A549 (cell line): ENCODE results near the gene TWIST2. TPM values are rescaled to one million over a fixed set of nuclear protein-coding genes. Genes with fewer than 3 reads are reported as not detected.

Experiments
- ATAC-seq, 2 experiments: fragments of 200-7000 bp in 1 of 2; fragments of >200 bp in 1 of 2; cut with Nextera tagmentation in 1 of 2; cut with Tn5 transposase in 1 of 2; 3 replicates each; pipeline versions ENCODE4 v1.8.0 to v1.9.1; 2018 to 2020; ENCODE audit warnings: mild to moderate bottlenecking in 1 of 2, moderate library complexity in 1 of 2
- CTCF ChIA-PET: fragments of 300-600 bp; sonication (Branson Sonifier 250); formaldehyde crosslinking; extraction: SDS; loops from one replicate; lab custom pipeline; 2021; ENCODE audit warnings: antibody characterized with exemption, inconsistent platforms; lab: Yijun Ruan, JAX
- POLR2A ChIA-PET: fragments of 350-600 bp; formaldehyde crosslinking; extraction: SDS; loops from one replicate; lab custom pipeline; 2021; ENCODE audit warnings: antibody characterized with exemption, inconsistent platforms; lab: Yijun Ruan, JAX
- DNase-seq, 2 experiments: peaks; one replicate each; pipeline versions ENCODE4 v3.0.0 to v3.0.0-alpha.2; 2011 to 2016; ENCODE audit warnings: low read depth in 1 of 2, low spot score in 1 of 2
- FAIRE-seq: peaks from 2 replicates; lab custom pipeline; 2011; peaks lifted over from hg19 to GRCh38; lab: Jason Lieb, UNC
- H3K27ac ChIP-seq, 2 experiments: fragments of >200 bp; sonication (Bioruptor Twin); formaldehyde crosslinking; 3 replicates each; pipeline ENCODE4 v1.5.1; 2016 to 2017
- H3K4me1 ChIP-seq: fragments of >200 bp; sonication (Bioruptor Twin); formaldehyde crosslinking; 3 replicates; pipeline ENCODE4 v1.6.1; 2016
- H3K4me2 ChIP-seq: fragments of >200 bp; sonication (Bioruptor Twin); formaldehyde crosslinking; 3 replicates; pipeline ENCODE4 v1.6.1; 2016
- H3K4me3 ChIP-seq: fragments of >200 bp; sonication (Bioruptor Twin); formaldehyde crosslinking; 3 replicates; pipeline ENCODE4 v1.5.1; 2016
- H3K9me3 ChIP-seq: fragments of >200 bp; sonication (Bioruptor Twin); formaldehyde crosslinking; 3 replicates; pipeline ENCODE4 v1.6.1; 2016
- CHD2 ChIP-seq: fragments of 150-350 bp; IDR thresholded peaks from 2 replicates; pipeline ENCODE4 v1.6.1; 2014; ENCODE audit warnings: low read length; ENCODE audit not compliant: partially characterized antibody
- CHD4 ChIP-seq: fragments of 200-600 bp; sonication (generic); IDR thresholded peaks from 2 replicates; pipeline ENCODE4 v1.6.1; 2016; ENCODE audit warnings: antibody characterized with exemption, mild to moderate bottlenecking, borderline replicate concordance
- EP300 ChIP-seq, 2 experiments: fragments of >200 bp; sonication (Bioruptor Twin); formaldehyde crosslinking; IDR thresholded peaks; 2 replicates in 1 of 2; 3 replicates in 1 of 2; pipeline ENCODE4 v1.6.1; 2016 to 2017
- ESRRA ChIP-seq: fragments of 150-350 bp; IDR thresholded peaks from 2 replicates; pipeline ENCODE4 v1.6.1; 2014; ENCODE audit warnings: mild to moderate bottlenecking, low read length, borderline replicate concordance
- FOSB ChIP-seq: fragments of 250-450 bp; sonication (Bioruptor Pico); IDR thresholded peaks from 2 replicates; pipeline ENCODE4 v1.5.0; 2020; ENCODE audit warnings: mild to moderate bottlenecking, moderate library complexity
- FOXS1 ChIP-seq: fragments of 250-450 bp; sonication (Bioruptor Pico); IDR thresholded peaks from 2 replicates; pipeline ENCODE4 v1.5.0; 2020; ENCODE audit warnings: mild to moderate bottlenecking, moderate library complexity
- HEYL ChIP-seq: fragments of 250-450 bp; sonication (Bioruptor Pico); IDR thresholded peaks from 2 replicates; pipeline ENCODE4 v1.8.0; 2021; ENCODE audit warnings: mild to moderate bottlenecking, moderate library complexity
- HMGXB4 ChIP-seq: fragments of 250-450 bp; sonication (Bioruptor Pico); IDR thresholded peaks from 2 replicates; pipeline ENCODE4 v1.5.0; 2021; ENCODE audit warnings: mild to moderate bottlenecking, moderate library complexity, borderline replicate concordance
- KDM5A ChIP-seq: fragments of 200-600 bp; sonication (generic); IDR thresholded peaks from 2 replicates; pipeline ENCODE4 v1.6.1; 2016; ENCODE audit warnings: antibody characterized with exemption, mild to moderate bottlenecking
- MAFK ChIP-seq: fragments of 450-650 bp; IDR thresholded peaks from 2 replicates; pipeline ENCODE4 v1.6.1; 2014; ENCODE audit not compliant: partially characterized antibody
- NFE2L2 ChIP-seq: fragments of 150-350 bp; conservative IDR thresholded peaks from 2 replicates; pipeline ENCODE4 v1.6.1; 2014; ENCODE audit warnings: low read length
- NPAS2 ChIP-seq: fragments of 250-450 bp; sonication (Bioruptor Pico); IDR thresholded peaks from 2 replicates; pipeline ENCODE4 v1.8.0; 2022; ENCODE audit warnings: mild to moderate bottlenecking, moderate library complexity, borderline replicate concordance
- NR3C1 ChIP-seq: fragments of >200 bp; sonication (Bioruptor Twin); formaldehyde crosslinking; IDR thresholded peaks from 3 replicates; pipeline ENCODE4 v1.6.1; 2017
- PHF8 ChIP-seq: fragments of 200-600 bp; sonication (generic); IDR thresholded peaks from 2 replicates; pipeline ENCODE4 v1.6.1; 2016; ENCODE audit warnings: low read depth, mild to moderate bottlenecking, antibody characterized with exemption, moderate library complexity, borderline replicate concordance
- POLR2AphosphoS2 ChIP-seq: conservative IDR thresholded peaks from 2 replicates; pipeline ENCODE4 v1.6.1; 2012; ENCODE audit warnings: low read length, improper control_type of control experiment, inconsistent platforms
- RAD21 ChIP-seq, 2 experiments: fragments of >200 bp in 1 of 2; sonication (Bioruptor Twin) in 1 of 2; formaldehyde crosslinking in 1 of 2; IDR thresholded peaks in 1 of 2; conservative IDR thresholded peaks in 1 of 2; 2 replicates in 1 of 2; 3 replicates in 1 of 2; pipeline ENCODE4 v1.6.1; 2012 to 2018; ENCODE audit warnings: inconsistent platforms in 1 of 2
- RCOR1 ChIP-seq: fragments of 150-350 bp; IDR thresholded peaks from 2 replicates; pipeline ENCODE4 v1.6.1; 2014; ENCODE audit warnings: antibody characterized with exemption, low read length, low read depth
- RFX5 ChIP-seq: fragments of 450-650 bp; IDR thresholded peaks from 2 replicates; pipeline ENCODE4 v1.7.1; 2014; ENCODE audit warnings: antibody characterized with exemption, mild to moderate bottlenecking, moderate library complexity
- RNF2 ChIP-seq: fragments of 200-600 bp; sonication (generic); IDR thresholded peaks from 2 replicates; pipeline ENCODE4 v1.6.1; 2016; ENCODE audit warnings: low read depth, mild to moderate bottlenecking, antibody characterized with exemption, moderate library complexity, borderline replicate concordance
- SREBF2 ChIP-seq: fragments of 450-650 bp; IDR thresholded peaks from 2 replicates; pipeline ENCODE4 v1.6.1; 2014; ENCODE audit warnings: mild to moderate bottlenecking, moderate library complexity
- TFCP2L1 ChIP-seq: fragments of 250-450 bp; sonication (Bioruptor Pico); IDR thresholded peaks from 2 replicates; pipeline ENCODE4 v1.5.0; 2021; ENCODE audit warnings: mild to moderate bottlenecking
- TP53 ChIP-seq: fragments of 250-450 bp; sonication (Bioruptor Pico); IDR thresholded peaks from 2 replicates; pipeline ENCODE4 v1.5.0; 2021; ENCODE audit warnings: mild to moderate bottlenecking, moderate library complexity
- WGBS: methylation state at CpG from one replicate; pipeline ENCODE4 v1.1.6; 2017; ENCODE audit errors: missing lambda C conversion rate; 5-methylcytosine and 5-hydroxymethylcytosine counted together
- polyA plus RNA-seq, 4 experiments: library from polyadenylated mRNA; depleted of rRNA in 3 of 4; stranded (reverse); fragments of >200 nt; fragmentation: RNase III in 1 of 4; extraction: RNeasy Plus Mini Kit Qiagen cat#74134 plus additional on column Dnase treatment in 1 of 4; gene quantifications; 2 replicates in 3 of 4; 3 replicates in 1 of 4; pipeline ENCODE4 v1.2.3, GENCODE V29; 2011 to 2017
- TF ChIP-seq, protein P1 (sequence below): fragments of 150-350 bp; IDR thresholded peaks from 2 replicates; pipeline ENCODE4 v1.6.1; 2014; ENCODE audit warnings: low read depth, mild to moderate bottlenecking, low read length
- TF ChIP-seq, protein P2 (sequence below): fragments of 250-450 bp; sonication (Bioruptor Pico); IDR thresholded peaks from 2 replicates; pipeline ENCODE4 v1.5.0; 2020; ENCODE audit warnings: low read depth, mild to moderate bottlenecking, moderate library complexity

The TWIST2 gene
- polyA plus RNA-seq, 2 of the 4 experiments (the other 2 are of a cell fraction), result 7.1 to 8.2 TPM

DNA sequence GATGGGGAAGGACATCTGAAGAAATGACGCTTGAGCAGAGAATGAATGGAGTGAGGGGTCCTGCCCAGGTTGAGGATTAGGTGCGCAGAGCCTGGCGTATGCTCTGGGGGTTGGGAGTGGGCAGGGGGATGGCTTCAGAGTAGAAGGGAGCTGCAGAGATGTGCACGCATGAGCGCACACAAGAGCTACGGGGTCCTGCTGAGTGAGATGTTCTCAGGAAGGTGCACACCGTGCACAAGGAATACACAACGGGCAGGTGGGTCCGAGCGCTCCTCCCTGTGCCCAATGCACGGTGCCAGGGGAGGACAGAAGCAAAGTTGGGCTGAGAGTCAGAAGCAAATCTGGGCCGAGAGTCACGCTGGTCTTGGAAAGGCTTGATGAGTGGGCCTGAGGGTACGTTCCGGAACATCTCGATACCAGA is 25.5 kb downstream of the TWIST2 start:
- H3K27ac ChIP-seq, result no peak overlapping the region
- ATAC-seq, result no peak
- TF ChIP-seq, protein P1, sequence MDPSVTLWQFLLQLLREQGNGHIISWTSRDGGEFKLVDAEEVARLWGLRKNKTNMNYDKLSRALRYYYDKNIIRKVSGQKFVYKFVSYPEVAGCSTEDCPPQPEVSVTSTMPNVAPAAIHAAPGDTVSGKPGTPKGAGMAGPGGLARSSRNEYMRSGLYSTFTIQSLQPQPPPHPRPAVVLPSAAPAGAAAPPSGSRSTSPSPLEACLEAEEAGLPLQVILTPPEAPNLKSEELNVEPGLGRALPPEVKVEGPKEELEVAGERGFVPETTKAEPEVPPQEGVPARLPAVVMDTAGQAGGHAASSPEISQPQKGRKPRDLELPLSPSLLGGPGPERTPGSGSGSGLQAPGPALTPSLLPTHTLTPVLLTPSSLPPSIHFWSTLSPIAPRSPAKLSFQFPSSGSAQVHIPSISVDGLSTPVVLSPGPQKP, result no peak
- no peak for TF ChIP-seq TFCP2L1 (CRISPR knock-in tag)
- no peak for TF ChIP-seq KDM5A
- TF ChIP-seq EP300 (IDR thresholded peaks at IDR 0.05), result no peak
- no peak for TF ChIP-seq SREBF2
- no peak for TF ChIP-seq HEYL (CRISPR knock-in tag)
- TF ChIP-seq FOSB (CRISPR knock-in tag), result no peak
- TF ChIP-seq RCOR1, result no peak
- TF ChIP-seq RNF2, result no peak
- TF ChIP-seq NR3C1, result no peak
- TF ChIP-seq CHD4, result no peak
- no peak for TF ChIP-seq ESRRA
- TF ChIP-seq NFE2L2, result no peak
- no peak for TF ChIP-seq POLR2AphosphoS2
- no peak for TF ChIP-seq FOXS1 (CRISPR knock-in tag)
- no peak for TF ChIP-seq MAFK
- no peak for TF ChIP-seq RFX5
- TF ChIP-seq RAD21 (conservative IDR thresholded peaks at IDR 0.05 in 1 of 2, IDR thresholded peaks at IDR 0.05 in 1 of 2), result no peak
- TF ChIP-seq, all 56 proteins: peak for 0
- WGBS, result 94% methylated on average over 16 of the region's 16 CpGs
- no peak for DNase-seq
- H3K4me2 ChIP-seq, result no peak overlapping the region
- no peak for FAIRE-seq
- ChIA-PET POLR2A (no interaction called here), CTCF (interaction anchor here (1.3 to 1.5 kb wide), 2 partner anchors 11 to 77 kb away, joined by 3 read pairs; no protein-coding TSS in a partner anchor)
- peaks cover 16% of the 10 kb centered on the region for H3K4me1 ChIP-seq
- H3K9me3 ChIP-seq, result no peaks in the 10 kb centered on the region
- no peak overlapping the region for H3K4me3 ChIP-seq

DNA sequence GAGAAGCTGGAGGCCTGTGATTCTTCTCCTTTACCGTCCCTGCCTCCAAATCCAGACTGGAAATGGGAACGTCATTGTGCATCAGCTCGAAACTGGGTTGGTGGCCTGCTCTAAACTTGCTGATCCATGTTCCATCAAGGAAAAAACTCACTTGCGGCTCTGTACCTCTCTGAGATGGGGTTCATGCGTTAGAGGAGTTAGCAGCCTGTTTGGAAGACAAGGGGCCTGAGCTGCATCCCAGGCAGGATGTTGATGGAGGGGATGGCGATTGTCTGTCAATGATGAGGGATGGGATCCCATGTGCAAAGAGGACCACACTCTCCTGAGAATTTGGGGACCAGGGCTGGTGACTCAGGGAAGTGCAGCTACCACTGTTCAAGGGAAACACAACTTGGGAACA is 26.0 kb downstream of the TWIST2 start:
- TF ChIP-seq CHD2, result no peak
- TF ChIP-seq, all 56 proteins: peak for 0
- Histone ChIP-seq H3K27ac (no peak overlapping the region), H3K4me1 (peaks cover 12% of the 10 kb centered on the region), H3K4me3 (no peak overlapping the region), H3K9me3 (no peaks in the 10 kb centered on the region), H3K4me2 (no peak overlapping the region)
- no peak for FAIRE-seq
- POLR2A ChIA-PET, result no interaction called here
- no peak for ATAC-seq
- DNase-seq, result no peak
- CTCF ChIA-PET, result interaction anchor here (1.3 to 1.5 kb wide), 2 partner anchors 11 to 78 kb away, joined by 3 read pairs; no protein-coding TSS in a partner anchor
- WGBS, result 93% methylated on average over 6 of the region's 6 CpGs

- no peak overlapping the region for H3K27ac ChIP-seq
- TF ChIP-seq PHF8, result no peak
- TF ChIP-seq TP53 (CRISPR knock-in tag), result no peak
- TF ChIP-seq HMGXB4 (CRISPR knock-in tag), result no peak
- no peak for TF ChIP-seq NPAS2 (CRISPR knock-in tag)
- TF ChIP-seq RNF2, result no peak
- TF ChIP-seq, protein P2, sequence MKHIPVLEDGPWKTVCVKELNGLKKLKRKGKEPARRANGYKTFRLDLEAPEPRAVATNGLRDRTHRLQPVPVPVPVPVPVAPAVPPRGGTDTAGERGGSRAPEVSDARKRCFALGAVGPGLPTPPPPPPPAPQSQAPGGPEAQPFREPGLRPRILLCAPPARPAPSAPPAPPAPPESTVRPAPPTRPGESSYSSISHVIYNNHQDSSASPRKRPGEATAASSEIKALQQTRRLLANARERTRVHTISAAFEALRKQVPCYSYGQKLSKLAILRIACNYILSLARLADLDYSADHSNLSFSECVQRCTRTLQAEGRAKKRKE (CRISPR knock-in tag), result no peak
- no peak for DNase-seq
- no peak overlapping the region for H3K4me3 ChIP-seq
- no peak for ATAC-seq
- WGBS, result 86% methylated on average over 11 of the region's 11 CpGs
- H3K4me1 ChIP-seq, result peaks cover 5% of the 10 kb centered on the region
- CTCF ChIA-PET, result interaction anchor here (0.8 to 1.5 kb wide), 5 partner anchors 10 to 89 kb away, joined by 3 to 4 read pairs (median 3); no protein-coding TSS in a partner anchor
- POLR2A ChIA-PET, result no interaction called here
- H3K9me3 ChIP-seq, result no peaks in the 10 kb centered on the region
- FAIRE-seq, result no peak
- no peak overlapping the region for H3K4me2 ChIP-seq
These were observed 26.6 kb downstream of the TWIST2 start for GRCh38 chr2:238874330-238875050.
